GM19238 (cell line): ENCODE results near the gene CAP2.
"Not testable (repeated sequence)": the region's sequence is repeated elsewhere in the genome, so short reads cannot be mapped to it uniquely, and the experiment has no call there.

Experiments
- DNase-seq: peaks from one replicate; pipeline ENCODE4 v3.0.0; 2011; ENCODE audit warnings: low spot score; ENCODE audit not compliant: insufficient read length

CAP2 gene

DNA sequence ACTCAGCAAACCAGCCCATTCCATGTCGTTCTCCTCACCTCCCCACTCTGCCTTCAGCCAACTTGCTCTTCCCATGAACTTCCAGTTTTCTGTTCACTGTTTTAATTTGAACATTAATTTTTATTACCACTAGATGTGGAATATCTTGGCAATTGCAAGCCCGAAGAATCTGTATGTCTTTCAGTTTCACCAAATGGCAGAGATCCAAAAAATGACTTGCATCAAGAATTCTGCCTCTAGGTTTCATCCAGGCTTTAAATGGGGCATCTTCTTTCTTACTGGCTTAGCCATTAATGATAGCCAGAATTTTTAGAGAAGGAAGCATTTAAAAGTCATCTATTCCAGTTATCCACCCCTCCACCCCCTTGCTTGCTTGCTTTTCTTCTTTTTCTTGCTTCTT, 39.0 kb downstream of the CAP2 start:
- no peak for DNase-seq

DNA sequence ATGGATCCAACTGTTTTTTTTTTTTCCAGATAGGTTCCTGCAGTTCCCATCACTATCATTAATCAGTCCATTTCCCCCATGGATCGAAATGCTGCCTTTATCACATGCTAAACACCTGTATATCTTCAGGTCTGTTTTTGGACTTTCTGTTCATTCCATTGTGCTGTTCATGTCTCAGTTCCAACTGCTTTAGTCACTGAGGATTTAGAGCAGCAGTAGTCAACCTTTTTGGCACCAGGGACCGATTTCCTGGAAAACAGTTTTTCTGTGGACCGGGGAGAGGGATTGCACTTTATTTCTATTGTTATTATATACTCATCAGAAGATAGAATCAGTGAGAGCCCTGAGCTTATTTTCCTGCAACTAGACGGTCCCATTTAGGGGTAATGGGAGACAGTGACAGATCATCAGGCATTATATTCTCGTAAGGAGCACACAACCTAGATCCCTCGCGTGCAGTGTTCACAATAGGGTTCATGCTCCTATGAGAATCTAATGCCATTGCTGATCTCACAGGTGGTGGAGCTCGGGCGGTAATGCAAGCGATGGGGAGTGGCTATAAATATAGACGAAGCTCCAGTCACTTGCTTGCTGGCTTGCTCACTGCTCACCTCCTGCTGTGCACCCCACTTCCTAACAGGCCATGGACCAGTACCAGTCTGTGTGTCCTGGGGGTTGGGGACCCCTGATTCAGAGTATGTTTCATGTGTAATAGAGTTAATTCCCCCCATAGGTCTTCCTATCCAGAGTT, 46.0 kb downstream of the CAP2 start:
- DNase-seq = no peak

DNA sequence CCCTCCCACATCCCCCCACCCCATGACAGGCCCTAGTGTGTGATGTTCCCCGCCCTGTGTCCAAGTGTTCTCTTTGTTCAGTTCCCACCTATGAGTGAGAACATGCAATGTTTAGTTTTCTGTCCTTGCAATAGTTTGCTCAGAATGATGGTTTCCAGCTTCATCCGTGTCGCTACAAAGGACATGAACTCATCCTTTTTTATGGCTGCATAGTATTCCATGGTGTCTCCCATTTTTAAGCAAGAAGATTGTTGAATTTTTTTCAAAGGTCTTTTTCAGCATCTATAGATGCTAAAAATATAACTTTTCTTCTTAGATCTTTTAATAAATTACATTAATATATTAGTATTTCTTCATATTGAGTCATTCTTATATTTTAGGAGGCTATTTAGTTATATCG, 47.4 kb downstream of the CAP2 start:
- not testable (repeated sequence) for DNase-seq

DNA sequence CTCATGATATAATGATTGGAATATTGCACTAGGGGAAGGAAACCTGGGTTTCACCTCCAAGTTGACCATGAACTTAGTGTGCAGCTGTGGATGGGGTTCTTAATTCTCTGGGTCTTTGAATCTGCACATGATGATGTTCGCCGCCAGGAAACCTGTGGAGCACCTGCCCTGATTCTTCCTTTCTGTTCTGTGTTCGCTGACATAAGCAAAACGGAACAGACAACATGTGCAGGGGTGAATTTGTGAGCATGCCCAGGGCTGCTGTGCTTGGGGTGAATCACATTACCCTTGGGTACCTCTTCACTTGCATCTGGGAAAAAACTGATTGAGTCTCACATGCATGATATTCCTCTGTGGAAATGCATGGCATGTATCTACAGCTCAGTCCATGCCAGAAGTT, 48.8 kb downstream of the CAP2 start:
- no peak for DNase-seq

DNA sequence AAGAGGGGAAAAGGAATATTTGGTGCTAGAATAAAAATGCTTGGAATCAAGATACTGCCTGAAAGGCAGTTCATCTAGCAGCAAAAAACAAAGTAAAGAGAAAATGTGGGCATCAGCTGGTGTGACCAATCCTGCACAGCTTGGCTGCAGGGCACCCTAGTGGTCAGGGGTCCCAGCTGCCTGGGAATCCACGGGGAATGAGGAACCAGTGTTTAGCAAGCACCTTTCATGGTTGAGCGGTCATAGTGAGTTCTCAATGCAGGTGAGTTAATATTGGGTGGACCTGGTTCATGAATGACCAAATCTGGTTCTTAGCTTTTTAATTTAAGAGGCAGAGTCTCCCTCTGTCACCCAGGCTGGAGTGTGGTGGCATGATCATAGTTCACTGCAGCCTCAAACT, 53.3 kb downstream of the CAP2 start:
- no peak for DNase-seq

DNA sequence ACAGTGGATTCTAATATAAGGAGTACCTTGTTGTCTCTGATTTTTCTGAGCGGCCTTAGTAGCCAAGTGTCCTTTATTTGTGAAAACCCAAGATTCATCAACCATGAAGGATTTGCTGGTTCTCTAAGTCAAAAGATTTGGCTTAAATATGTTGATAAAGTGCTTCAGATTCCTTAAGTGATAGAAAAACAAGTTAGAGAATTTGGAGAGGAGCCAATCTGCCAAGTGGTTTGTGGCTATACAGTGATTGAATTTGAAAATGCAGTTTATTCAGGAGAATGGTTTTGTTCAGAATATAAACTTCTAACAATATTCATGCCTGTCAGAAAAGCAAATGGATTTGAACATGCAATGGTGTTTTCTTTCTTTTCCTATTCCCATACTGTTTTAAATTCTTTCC, 54.8 kb downstream of the CAP2 start:
- DNase-seq = no peak

DNA sequence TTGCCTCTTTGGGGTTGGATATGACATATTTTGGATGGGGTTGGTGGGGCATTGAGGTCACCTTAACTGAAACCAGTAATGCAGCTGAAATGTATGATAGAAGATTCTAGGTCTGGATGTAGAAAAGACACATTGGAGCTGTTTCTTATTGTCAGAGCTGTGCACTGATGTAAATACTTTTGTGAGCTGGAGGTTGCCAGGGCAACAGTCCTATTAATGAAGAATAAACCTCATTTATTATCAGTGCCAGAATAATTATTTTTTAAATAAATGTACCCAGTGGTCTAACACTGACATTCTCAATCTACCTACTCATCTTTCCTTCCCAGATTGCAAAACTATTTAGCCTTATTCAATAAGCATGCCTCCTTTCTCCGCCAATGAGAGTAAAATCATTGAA, 57.0 kb downstream of the CAP2 start:
- no peak for DNase-seq

DNA sequence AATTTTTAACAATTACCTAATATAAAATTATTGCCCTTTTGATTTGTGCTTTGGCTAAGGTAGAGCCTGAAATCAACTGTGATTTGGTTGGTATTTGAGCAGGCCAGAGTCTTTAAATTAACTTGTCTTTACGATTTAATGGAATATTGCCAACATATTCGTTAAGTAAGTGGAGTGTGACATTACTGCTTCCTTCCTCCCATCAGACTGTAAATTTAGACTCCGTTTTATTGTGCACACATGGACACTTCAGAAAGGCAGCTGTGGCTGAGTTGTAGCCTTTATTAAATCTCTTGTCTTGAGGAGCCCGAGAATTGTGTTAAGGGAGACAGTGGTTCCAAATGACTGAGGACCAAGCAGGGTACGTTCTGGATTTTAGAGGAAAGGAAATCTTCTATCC, 57.4 kb downstream of the CAP2 start:
- DNase-seq = no peak

DNA sequence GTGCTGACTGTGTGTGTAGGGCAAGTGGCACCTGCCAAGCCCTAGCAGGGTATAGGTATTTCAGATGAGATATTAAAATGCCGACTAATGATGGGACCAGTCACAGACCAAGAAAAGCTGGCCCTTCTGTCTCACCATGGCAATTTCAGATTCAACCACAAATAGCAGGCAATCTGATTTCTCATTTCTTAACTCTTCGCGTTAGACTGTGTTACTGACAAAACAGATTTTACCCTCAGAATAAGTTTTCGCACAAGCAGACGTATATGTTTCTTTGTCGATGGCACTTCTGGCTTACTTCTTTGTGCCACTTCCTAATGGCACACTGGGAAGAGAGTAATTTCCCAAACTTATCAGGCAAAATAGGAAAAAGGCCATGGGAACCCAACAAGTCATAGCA, 58.7 kb downstream of the CAP2 start:
- no peak for DNase-seq

DNA sequence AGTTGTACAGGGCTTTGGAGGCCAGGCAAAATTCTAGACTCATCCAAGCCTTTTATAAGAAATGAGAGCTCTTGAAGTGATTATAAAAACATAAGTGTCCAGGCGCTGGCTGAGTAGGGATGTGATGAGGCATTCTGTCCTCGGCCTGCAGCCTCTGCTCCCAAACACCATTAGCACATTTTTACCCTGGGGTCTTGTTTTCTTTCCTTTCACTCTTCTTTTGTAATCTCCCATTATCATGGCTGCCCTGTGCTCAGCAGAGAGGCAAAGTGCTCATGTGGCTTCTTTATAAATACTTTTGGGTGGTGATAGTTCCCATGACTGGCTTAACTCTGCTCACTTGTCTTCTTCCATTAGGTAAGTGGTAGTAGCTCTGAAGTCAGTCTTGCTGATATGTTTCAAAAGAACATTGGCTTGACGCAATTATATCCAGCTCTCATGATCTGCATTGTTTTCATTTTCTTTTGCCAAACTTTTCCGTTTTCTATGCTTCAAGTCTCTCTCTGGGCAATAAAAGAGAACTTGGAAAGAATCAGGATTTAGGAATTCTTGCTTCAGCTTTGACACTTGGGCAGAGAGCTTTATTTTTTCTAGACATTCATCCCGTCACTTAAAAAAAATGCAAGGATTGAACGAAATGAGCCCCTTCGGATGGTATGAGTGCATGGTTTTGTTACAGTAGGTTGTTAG, 61.1 kb downstream of the CAP2 start:
- no peak for DNase-seq

DNA sequence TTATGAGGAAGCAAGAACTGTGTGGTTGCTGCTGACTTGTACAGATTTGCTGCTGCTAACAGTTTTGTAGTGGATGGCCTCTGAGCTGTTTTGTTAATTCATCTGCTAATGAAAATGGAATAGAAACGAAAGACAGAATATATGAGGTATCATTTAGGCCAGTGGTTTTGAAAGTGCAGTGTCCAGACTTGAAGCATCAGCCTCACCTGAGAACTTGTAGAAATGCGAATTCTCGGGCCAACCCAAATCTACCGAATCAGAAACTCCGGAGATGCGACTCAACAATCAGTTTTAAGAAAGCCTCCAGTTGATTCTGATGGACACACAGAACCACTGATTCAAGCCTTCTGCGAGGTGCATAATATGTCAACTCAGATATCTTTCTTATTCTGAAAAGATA, 62.5 kb downstream of the CAP2 start:
- DNase-seq = no peak

DNA sequence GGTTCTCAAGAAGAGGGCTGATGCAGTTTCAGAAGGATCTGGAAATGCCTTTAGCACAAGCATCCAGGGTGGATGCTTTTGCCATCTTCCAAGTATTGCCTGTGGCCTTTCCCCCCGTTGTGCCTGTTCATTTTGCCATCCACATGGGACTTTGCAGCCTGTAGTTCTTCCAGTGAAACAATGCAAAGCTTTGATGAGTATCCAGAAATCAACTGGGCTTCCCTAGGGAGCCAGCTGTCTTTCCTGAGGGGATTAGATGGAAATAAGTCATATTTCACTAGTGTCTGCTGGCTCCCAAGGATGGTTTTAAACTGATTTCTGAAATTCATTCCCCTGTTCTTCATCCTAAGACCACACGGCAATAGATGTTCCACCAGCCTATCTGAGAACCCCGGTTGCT, 63.3 kb downstream of the CAP2 start:
- no peak for DNase-seq

DNA sequence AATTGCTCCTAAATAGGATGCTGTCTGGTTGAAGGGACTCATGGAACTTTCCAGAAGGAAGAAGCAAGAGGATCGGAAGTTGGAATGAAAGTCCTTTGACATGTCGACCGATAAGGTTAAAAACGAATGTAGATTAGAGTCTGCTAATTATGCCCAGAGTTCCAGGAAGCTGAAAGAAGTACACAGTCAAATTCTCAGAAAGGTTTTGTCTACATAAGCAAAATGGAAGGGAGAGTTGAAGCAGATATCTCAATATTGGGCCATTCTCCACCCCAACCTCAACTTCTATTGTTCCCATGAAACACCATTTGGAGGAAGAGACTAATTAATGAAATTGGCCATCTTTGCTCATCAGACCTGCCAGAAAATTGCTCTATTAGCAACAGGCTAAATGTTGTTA, 64.0 kb downstream of the CAP2 start:
- no peak for DNase-seq

DNA sequence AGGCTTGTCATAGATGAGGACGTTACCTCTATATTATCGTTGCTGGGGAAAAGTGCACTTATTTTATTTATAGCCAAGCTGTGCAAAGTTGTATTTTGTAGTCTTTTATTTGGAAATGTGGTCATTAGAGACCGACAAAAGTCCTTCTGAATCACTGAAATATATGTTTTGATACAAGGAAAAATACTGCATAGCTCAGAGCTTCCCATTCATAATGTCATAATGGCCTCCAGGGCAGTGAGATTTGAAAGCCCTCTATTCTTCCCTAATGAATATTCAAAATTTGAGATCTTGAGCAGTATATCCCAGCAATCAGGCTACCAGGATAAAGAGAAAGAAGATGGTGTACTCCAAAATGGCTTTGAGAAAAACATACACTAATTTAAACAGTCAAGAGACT, 64.6 kb downstream of the CAP2 start:
- DNase-seq = no peak

DNA sequence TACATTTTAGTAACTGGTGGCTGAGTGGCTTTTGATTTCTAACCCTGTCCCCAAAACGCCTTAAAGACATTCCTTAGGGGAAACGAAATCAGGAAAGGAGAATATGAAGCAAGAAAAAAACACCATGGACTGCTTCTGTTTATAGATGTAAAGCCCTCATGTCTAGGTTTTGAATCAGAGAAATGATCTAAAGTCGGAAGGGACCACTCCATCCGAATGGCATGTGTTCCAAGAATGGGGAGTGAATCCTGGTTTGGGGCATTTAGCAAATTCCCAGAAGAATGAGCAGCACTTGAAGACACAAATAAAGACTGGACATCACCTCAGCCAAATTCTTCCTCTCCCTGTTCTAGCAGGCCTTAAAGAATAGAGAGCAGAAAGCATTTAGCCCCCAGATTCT, 65.6 kb downstream of the CAP2 start:
- no peak for DNase-seq

DNA sequence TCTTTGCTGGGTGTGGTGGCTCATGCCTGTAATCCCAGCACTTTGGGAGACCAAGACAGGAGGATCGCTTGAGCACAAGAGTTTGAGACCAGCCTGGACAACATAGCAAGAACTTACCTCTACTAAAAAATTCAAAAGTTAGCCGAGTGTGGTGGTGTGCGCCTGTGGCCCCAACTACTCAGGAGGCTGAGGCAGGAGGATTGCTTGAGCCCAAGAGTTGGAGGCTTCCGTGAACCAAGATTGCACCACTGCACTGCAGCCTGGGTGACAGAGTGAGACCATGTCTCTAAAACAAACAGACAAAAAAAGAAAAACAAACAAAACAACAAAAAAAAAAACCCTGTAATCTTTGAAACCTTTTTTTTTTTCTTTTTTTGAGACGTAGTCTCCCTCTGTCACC, 67.5 kb downstream of the CAP2 start:
- DNase-seq = no peak

DNA sequence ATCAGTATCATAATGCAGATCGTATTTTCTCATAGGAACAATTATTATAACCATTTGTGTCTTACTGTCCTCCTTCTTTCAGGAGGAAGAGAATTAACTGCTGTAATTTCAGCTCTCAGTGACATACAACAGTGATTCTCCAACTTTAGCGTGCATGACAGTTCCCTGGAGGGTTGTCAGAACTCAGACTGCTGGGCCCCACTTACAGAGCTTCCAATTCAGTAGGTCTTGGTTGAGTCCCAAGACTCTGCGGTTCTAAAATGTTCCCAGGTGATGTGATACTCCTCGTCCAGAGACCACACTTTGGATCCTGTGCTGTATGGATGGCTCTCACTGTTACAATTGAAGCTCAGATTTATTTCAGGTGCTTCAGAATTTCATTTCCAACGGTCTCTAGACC, 72.8 kb downstream of the CAP2 start:
- no peak for DNase-seq

DNA sequence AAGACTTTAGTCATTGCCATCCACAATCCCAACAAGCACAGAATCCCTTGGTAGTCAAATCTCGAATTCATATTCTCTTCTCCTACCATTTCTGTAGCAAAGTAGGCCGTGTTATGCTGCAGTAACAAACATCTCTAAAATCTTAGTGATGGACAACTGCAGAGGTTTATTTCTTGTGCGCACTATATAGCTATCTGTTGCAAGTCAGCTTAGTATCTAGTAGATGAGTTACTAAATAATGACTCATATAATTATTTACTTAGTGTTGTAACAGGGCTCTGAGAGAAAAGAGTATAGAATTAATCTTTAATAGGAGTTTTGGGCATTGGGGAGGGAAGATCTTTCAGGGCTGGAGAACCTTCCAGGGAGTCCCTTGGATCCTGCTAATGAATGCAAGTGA, 73.3 kb downstream of the CAP2 start:
- no peak for DNase-seq

DNA sequence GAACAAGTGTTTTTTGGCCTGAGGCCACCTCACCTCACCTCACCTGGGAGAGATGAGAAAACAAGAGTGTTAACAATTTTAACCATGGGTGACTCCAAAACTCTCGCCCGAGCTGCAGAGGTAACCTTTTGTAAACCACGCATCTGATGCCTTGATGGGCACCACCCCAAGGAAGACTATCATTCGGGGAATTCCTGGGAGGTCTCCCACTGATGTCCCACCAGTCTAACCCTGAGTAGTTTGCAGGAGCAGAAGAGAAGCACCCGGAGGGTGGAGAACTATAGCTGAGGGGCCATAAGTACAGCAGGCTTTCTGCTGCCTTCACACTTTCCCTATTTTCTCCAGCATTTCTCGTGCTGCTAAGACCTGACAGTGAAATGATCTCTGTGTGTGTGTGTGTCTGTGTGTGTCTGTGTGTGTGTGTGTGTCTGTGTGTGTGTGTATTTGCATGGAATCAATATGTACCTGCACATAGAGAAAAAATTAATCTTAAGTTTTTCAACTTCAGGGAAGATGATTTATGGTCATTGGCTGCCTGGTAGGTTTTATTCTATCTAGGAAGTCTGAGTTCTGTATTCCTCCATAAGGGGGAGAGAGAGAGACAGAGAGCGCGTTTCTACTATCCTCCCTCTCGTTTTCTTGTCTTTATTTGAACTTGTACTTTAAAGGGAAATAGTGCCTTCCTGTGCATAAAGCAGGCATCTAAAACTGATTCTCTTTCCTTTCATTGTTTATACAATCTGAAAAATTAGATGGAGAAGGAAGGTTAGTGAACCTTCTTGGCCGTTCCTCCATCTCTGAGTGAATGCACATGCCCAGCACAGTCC, 75.8 kb downstream of the CAP2 start:
- no peak for DNase-seq

DNA sequence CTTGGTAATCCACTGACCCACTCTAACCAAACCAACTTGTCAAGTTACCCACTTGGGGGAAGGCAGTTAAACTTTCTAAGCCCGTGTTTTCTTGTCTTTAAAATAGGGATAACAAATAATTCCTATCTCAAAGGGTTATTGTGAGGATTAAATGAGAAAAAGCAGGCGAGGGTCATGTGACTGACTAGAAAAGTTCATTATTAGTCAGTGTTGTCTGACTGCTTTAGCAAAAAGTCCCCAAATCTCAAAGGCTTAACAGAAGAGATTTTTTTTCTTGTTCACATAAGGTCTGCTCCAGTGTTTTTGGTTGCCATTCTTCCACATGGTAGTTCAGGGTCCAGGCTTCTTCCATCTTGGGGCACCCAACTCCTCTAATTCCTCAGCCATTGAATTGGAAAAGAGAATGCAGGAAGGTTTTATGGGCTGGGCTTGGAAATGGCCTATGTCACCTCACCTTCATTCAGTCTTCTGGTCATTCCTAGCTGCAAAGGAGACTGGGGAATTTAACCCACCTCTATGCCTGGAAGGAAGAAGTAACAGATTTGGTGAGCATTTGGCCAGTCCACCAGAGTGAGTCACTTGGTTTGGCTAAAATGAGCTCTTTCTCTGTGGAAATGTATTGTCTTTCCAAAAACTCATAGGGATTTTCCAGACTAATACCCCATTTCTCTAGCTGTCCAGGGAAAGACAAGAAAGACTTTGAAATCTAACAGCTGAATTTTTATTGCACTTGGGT, 77.0 kb downstream of the CAP2 start:
- DNase-seq = no peak

DNA sequence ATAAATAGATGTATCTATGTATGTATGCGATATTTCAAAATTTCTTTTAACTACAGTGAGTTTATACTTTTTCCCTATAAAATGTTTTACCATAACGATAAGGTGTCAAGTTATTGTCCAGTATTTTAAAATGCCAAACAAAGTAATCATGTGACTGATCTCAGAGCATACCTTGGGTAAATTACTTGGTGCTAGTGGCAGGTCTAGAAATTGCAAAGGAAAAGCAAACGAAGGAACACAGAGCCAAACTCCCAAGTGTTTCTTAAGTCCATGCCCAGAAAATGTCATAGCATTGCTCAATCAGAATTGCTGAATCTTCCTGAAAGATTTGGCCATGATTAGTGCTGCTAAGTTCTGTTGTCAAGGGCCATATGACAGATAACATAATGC, 77.5 kb downstream of the CAP2 start:
- DNase-seq = no peak

DNA sequence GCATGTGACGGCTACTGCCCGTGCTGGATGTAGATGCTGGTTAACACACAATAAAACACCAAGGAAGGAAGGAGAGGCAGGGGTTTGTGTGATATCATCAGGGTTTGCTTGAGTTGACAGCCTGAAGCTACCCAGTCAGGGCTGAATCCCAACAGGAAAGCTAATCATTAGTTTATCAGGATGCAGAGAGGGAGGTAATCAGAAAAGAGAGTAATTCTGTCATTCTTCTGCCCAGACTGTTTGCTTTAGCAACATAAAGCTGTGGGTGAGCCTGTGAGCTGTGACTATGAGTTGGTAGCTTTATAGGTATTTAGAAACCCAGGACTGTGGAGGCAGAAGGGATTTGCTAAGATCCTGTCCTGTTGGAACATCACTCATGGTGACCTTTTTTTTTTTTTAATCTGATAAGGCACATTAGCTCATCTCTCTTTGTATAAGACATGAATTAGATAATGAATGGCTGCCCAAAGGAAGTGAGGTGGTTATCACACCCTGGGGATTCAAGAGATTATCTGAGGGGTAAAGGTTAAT, 79.3 kb downstream of the CAP2 start:
- DNase-seq = no peak
